Regular cardiac myocyte (primary cell): ENCODE results near the gene ZNF175. TPM values are rescaled to one million over a fixed set of nuclear protein-coding genes. Genes with fewer than 3 reads are reported as not detected.

ENCODE experiments used
- total RNA-seq: library from RNA; depleted of rRNA; stranded (reverse); fragments of >200 nt; gene quantifications from 2 replicates; pipeline ENCODE4 v1.2.3, GENCODE V29; 2014

ZNF175 gene
- 31.0 and 56.9 TPM in 2 replicates for total RNA-seq

GRCh38 chr19:51570962-51571575, at the start of gene ZNF175:
Gene ZNF175 (plus strand): TSS chr19:51571283. CDS start chr19:51573330, 2,047 bp downstream.

DNA sequence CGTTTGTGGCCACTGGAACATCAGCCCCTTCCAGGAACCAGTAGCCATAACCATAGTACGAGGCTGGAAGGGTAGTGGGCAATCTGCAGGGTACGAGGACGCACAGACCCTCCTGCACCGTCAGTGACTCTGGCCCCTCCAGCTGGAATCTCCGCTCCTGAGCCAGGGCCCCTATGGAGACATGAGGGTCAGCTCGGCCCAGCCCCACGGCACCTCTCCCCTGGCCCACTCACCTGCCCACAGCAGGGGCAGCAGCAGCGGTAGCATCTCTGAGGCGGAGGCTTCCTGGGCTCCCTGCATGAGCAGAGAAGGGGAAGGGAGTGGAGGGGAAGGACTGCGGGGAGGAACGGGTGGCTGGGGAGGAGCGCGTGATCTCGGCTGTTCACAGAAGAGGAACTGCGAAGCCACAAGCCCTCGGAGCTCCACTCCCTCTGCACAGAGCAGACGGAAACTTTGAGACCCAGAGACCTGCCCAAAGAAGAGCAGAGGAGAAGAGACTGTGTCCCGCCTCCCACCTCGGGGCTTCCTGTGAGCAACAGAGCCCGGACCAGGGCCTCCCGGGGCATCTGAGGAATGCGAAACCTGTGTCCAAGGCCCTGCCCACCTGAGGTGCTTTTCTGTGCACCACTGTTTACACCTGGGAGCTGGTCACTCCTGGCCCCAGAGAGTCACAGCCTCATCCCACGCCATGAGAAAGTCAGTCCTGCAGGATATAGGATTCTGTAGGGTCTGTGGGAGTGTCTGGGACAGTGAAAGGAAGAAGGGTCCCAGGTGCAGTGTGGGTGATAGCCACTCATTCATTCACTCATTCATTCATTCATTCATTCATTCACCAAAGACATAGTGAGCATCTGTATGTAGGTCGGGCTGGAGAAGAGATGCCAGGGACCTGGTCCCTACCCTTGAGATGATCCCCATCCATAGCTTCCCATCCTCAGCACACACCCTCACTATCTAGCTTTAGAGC, 39.5 kb upstream of the ZNF175 start, which contains the start of gene SIGLEC6:
TSS of gene SIGLEC6 (minus strand) at position 322 of the 967 bp plus-strand sequence. CDS start at position 300, 22 bp downstream.

GRCh38 chr19:51630315-51630714, 59.2 kb downstream of the ZNF175 start, which contains the start of gene SIGLEC5:
Gene SIGLEC5 (minus strand): TSS chr19:51630401. CDS start chr19:51630335, 66 bp downstream.

Other genes with a start within 250 kb of the ZNF175 start
- 0.38 and 0.85 TPM in 2 replicates for gene VSIG10L, start 229.1 kb upstream of the ZNF175 start, total RNA-seq
- 107 and 182 TPM in 2 replicates for gene ETFB, start 204.9 kb upstream of the ZNF175 start, total RNA-seq
- not detected in 2 replicates for gene CLDND2, start 202.3 kb upstream of the ZNF175 start, total RNA-seq
- not detected in 2 replicates for gene NKG7, start 198.6 kb upstream of the ZNF175 start, total RNA-seq
- not detected in 2 replicates for gene LIM2, start 183.3 kb upstream of the ZNF175 start, total RNA-seq
- gene C19orf84, start 180.7 kb upstream of the ZNF175 start, total RNA-seq, result not detected in 2 replicates
- not detected in 2 replicates for gene SIGLEC10, start 153.6 kb upstream of the ZNF175 start, total RNA-seq
- gene SIGLEC8, start 112.8 kb upstream of the ZNF175 start, total RNA-seq, result not detected in 2 replicates
- gene CEACAM18, start 92.7 kb upstream of the ZNF175 start, total RNA-seq, result not detected in 2 replicates
- not detected in 2 replicates for gene SIGLEC12, start 69.5 kb upstream of the ZNF175 start, total RNA-seq
- gene SIGLEC6, start 39.6 kb upstream of the ZNF175 start, total RNA-seq, result not detected in 2 replicates
- not detected in 2 replicates for gene SIGLEC5, start 59.1 kb downstream of the ZNF175 start, total RNA-seq
- gene SIGLEC14, start 75.5 kb downstream of the ZNF175 start, total RNA-seq, result not detected in 2 replicates
- gene SPACA6, start 122.0 kb downstream of the ZNF175 start, total RNA-seq, result 4.8 and 5.2 TPM in 2 replicates
- 28.2 and 243 TPM in 2 replicates for gene HAS1, start 152.7 kb downstream of the ZNF175 start, total RNA-seq
- gene FPR1, start 180.6 kb downstream of the ZNF175 start, total RNA-seq, result 0.56 and 0.96 TPM in 2 replicates
- under 0.01 and 0.19 TPM in 2 replicates for gene FPR2, start 189.9 kb downstream of the ZNF175 start, total RNA-seq
- gene FPR3, start 223.9 kb downstream of the ZNF175 start, total RNA-seq, result under 0.01 TPM in 1 of 2 replicates, not detected in the other